ENCODE measurements around the gene XRRA1.

DNA sequence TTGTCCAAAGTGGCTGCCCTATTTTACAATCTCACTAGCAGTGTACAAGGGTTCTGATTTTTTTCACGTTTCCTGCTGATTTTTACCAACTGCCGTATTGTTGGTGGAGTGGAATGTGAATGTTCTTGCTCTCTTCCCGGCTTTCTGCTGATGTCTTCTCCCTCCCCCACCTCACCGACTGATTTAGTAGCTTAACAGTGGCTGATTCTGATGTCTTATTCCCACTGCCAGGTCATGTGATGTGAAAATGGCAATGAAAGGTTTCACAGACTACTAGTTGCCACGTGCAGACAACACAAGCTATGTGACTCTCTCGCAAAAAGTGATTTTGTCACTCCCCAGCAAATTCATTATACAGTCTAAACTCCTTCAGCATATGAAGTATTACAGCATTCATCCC lies 22.5 kb upstream of the XRRA1 start:
- TF ChIP-seq, protein P1, sequence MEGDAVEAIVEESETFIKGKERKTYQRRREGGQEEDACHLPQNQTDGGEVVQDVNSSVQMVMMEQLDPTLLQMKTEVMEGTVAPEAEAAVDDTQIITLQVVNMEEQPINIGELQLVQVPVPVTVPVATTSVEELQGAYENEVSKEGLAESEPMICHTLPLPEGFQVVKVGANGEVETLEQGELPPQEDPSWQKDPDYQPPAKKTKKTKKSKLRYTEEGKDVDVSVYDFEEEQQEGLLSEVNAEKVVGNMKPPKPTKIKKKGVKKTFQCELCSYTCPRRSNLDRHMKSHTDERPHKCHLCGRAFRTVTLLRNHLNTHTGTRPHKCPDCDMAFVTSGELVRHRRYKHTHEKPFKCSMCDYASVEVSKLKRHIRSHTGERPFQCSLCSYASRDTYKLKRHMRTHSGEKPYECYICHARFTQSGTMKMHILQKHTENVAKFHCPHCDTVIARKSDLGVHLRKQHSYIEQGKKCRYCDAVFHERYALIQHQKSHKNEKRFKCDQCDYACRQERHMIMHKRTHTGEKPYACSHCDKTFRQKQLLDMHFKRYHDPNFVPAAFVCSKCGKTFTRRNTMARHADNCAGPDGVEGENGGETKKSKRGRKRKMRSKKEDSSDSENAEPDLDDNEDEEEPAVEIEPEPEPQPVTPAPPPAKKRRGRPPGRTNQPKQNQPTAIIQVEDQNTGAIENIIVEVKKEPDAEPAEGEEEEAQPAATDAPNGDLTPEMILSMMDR (IDR thresholded peaks at IDR 0.05) = no peak
- TF ChIP-seq POLR2A (IDR thresholded peaks at IDR 0.05) = no peak
- TF ChIP-seq POLR2AphosphoS5 (IDR thresholded peaks at IDR 0.05) = no peak
